ENCODE results near the gene SULT1A2.

GRCh38 chr16:28572696-28573510 lies 23.9 kb downstream of the SULT1A2 start:
- TF ChIP-seq SIN3A (IDR thresholded peaks at IDR 0.05; ENCODE audit: borderline replicate concordance, insufficient read depth, low read depth, low read length), result no peak
- TF ChIP-seq CTCF (IDR thresholded peaks at IDR 0.05), result no peak
- no peak for TF ChIP-seq REST (IDR thresholded peaks at IDR 0.05; ENCODE audit: insufficient read depth in 1 of 2, low read depth in 2 of 2, low read length in 1 of 2)
- TF ChIP-seq TCF7L2 (IDR thresholded peaks at IDR 0.05; ENCODE audit: low read depth, low read length), result no peak

Measured in Panc1 (cell line).